HepG2 (cell line): ENCODE results near the gene INAFM2.

Experiments used
- AFF4 ChIP-seq: sonication (generic); formaldehyde crosslinking; IDR thresholded peaks from 2 replicates; pipeline ENCODE4 v1.4.0; 2020; ENCODE audit warnings: missing genetic modification reagents
- ETV6 ChIP-seq: sonication (generic); formaldehyde crosslinking; conservative IDR thresholded peaks from 2 replicates; pipeline ENCODE4 v1.4.0; 2020; ENCODE audit warnings: missing genetic modification reagents
- HNRNPUL1 ChIP-seq: fragments of 200-400 bp; formaldehyde crosslinking; IDR thresholded peaks from 2 replicates; pipeline ENCODE4 v1.6.1; 2017; ENCODE audit warnings: low read depth, mild to moderate bottlenecking, low read length, moderate library complexity
- MIXL1 ChIP-seq: IDR thresholded peaks from 2 replicates; pipeline ENCODE4 v1.6.1; 2016
- POLR2A ChIP-seq, 2 experiments: IDR thresholded peaks; 2 replicates each; pipeline ENCODE4 v1.6.1; 2011; ENCODE audit warnings: low read depth in 2 of 2, low read length in 2 of 2, mild to moderate bottlenecking in 1 of 2, moderate library complexity in 1 of 2; ENCODE audit not compliant: insufficient read depth in 1 of 2
- SMARCE1 ChIP-seq: fragments of 450-650 bp; IDR thresholded peaks from 2 replicates; pipeline ENCODE4 v1.6.1; 2017; ENCODE audit warnings: borderline replicate concordance
- TAF1 ChIP-seq: sonication (generic); formaldehyde crosslinking; IDR thresholded peaks from 2 replicates; pipeline ENCODE4 v1.4.0; 2020; ENCODE audit warnings: missing genetic modification reagents
- ZNF382 ChIP-seq: sonication (generic); formaldehyde crosslinking; IDR thresholded peaks from 2 replicates; pipeline ENCODE4 v1.5.0; 2020; ENCODE audit warnings: missing genetic modification reagents, mild to moderate bottlenecking, borderline replicate concordance
- ZNF878 ChIP-seq: sonication (generic); formaldehyde crosslinking; IDR thresholded peaks from 2 replicates; pipeline ENCODE4 v1.8.1; 2023; ENCODE audit warnings: mild to moderate bottlenecking, missing genetic modification reagents, moderate library complexity
- TF ChIP-seq, protein P1 (sequence below): IDR thresholded peaks from 2 replicates; pipeline ENCODE4 v1.6.1; 2018; ENCODE audit warnings: missing genetic modification reagents
- TF ChIP-seq, protein P2 (sequence below): sonication (generic); formaldehyde crosslinking; IDR thresholded peaks from 2 replicates; pipeline ENCODE4 v1.4.0; 2020; ENCODE audit warnings: missing genetic modification reagents, mild to moderate bottlenecking, borderline replicate concordance
- TF ChIP-seq, protein P3 (sequence below): sonication (generic); formaldehyde crosslinking; IDR thresholded peaks from 2 replicates; pipeline ENCODE4 v1.4.0; 2020; ENCODE audit warnings: missing genetic modification reagents

GRCh38 chr15:40283615-40284300 lies 39.7 kb upstream of the INAFM2 start:
- TF ChIP-seq ZNF382 (CRISPR knock-in tag) = no peak
- TF ChIP-seq, protein P1, sequence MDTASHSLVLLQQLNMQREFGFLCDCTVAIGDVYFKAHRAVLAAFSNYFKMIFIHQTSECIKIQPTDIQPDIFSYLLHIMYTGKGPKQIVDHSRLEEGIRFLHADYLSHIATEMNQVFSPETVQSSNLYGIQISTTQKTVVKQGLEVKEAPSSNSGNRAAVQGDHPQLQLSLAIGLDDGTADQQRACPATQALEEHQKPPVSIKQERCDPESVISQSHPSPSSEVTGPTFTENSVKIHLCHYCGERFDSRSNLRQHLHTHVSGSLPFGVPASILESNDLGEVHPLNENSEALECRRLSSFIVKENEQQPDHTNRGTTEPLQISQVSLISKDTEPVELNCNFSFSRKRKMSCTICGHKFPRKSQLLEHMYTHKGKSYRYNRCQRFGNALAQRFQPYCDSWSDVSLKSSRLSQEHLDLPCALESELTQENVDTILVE (CRISPR knock-in tag) = no peak
- TF ChIP-seq, protein P2, sequence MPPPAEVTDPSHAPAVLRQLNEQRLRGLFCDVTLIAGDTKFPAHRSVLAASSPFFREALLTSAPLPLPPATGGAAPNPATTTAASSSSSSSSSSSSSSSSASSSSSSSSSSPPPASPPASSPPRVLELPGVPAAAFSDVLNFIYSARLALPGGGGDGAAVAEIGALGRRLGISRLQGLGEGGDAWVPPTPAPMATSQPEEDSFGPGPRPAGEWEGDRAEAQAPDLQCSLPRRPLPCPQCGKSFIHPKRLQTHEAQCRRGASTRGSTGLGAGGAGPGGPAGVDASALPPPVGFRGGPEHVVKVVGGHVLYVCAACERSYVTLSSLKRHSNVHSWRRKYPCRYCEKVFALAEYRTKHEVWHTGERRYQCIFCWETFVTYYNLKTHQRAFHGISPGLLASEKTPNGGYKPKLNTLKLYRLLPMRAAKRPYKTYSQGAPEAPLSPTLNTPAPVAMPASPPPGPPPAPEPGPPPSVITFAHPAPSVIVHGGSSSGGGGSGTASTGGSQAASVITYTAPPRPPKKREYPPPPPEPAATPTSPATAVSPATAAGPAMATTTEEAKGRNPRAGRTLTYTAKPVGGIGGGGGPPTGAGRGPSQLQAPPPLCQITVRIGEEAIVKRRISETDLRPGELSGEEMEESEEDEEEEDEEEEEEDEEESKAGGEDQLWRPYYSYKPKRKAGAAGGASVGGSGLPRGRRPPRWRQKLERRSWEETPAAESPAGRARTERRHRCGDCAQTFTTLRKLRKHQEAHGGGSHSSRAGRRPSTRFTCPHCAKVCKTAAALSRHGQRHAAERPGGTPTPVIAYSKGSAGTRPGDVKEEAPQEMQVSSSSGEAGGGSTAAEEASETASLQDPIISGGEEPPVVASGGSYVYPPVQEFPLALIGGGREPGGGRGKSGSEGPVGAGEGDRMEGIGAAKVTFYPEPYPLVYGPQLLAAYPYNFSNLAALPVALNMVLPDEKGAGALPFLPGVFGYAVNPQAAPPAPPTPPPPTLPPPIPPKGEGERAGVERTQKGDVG (CRISPR knock-in tag) = no peak
- no peak for TF ChIP-seq SMARCE1
- TF ChIP-seq ZNF878 (CRISPR knock-in tag) = no peak
- no peak for TF ChIP-seq POLR2A (IDR thresholded peaks at IDR 0.05; ENCODE audit: insufficient read depth in 1 of 2, low read depth in 2 of 2, low read length in 2 of 2)
- no peak for TF ChIP-seq TAF1 (CRISPR knock-in tag)
- TF ChIP-seq HNRNPUL1 = no peak
- no peak for TF ChIP-seq MIXL1
- TF ChIP-seq AFF4 (CRISPR knock-in tag) = no peak
- TF ChIP-seq, protein P3, sequence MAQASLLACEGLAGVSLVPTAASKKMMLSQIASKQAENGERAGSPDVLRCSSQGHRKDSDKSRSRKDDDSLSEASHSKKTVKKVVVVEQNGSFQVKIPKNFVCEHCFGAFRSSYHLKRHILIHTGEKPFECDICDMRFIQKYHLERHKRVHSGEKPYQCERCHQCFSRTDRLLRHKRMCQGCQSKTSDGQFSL (CRISPR knock-in tag) = no peak
- no peak for TF ChIP-seq ETV6 (CRISPR knock-in tag)
